Keratinocyte (primary cell): ENCODE results near the gene USP47. TPM values are rescaled to one million over a fixed set of nuclear protein-coding genes. Genes with fewer than 3 reads are reported as not detected.

Experiments
- DNase-seq: peaks from one replicate; pipeline ENCODE4 v3.0.0-alpha.2; 2011; ENCODE audit warnings: low read depth, missing footprints, low spot score
- FAIRE-seq: peaks from 2 replicates; lab custom pipeline; 2011; peaks lifted over from hg19 to GRCh38; lab: Jason Lieb, UNC
- H2AFZ ChIP-seq: 2 replicates; pipeline ENCODE4 v1.6.0; 2012; ENCODE audit warnings: low read length, control low read depth, inconsistent platforms; ENCODE audit not compliant: control insufficient read depth
- H3K27ac ChIP-seq: 2 replicates; pipeline ENCODE4 v1.5.1; 2011; ENCODE audit warnings: low read length; ENCODE audit not compliant: control insufficient read depth, insufficient read depth
- H3K27me3 ChIP-seq: 3 replicates; pipeline ENCODE4 v1.6.0; 2011; ENCODE audit warnings: low read length; ENCODE audit not compliant: control insufficient read depth, insufficient read depth; ENCODE audit errors: extremely low read depth
- H3K36me3 ChIP-seq, 2 experiments: 2 replicates in 1 of 2; 3 replicates in 1 of 2; pipeline ENCODE4 v1.5.1; 2011; ENCODE audit warnings: low read length in 2 of 2, mild to moderate bottlenecking in 1 of 2; ENCODE audit not compliant: control insufficient read depth in 2 of 2, insufficient read depth in 2 of 2; ENCODE audit errors: extremely low read depth in 1 of 2
- H3K4me1 ChIP-seq: 3 replicates; pipeline ENCODE4 v1.5.1; 2011; ENCODE audit warnings: low read length; ENCODE audit not compliant: control insufficient read depth, insufficient read depth; ENCODE audit errors: extremely low read depth
- H3K4me2 ChIP-seq: 3 replicates; pipeline ENCODE4 v1.6.0; 2011; ENCODE audit warnings: low read depth, low read length; ENCODE audit not compliant: control insufficient read depth, insufficient read depth; ENCODE audit errors: extremely low read depth
- H3K4me3 ChIP-seq, 3 experiments: fragments of 200-600 bp in 1 of 3; sonication (generic) in 1 of 3; 2 replicates in 2 of 3; 3 replicates in 1 of 3; pipeline ENCODE4 v1.5.1; 2011 to 2016; ENCODE audit warnings: low read length in 3 of 3, mild to moderate bottlenecking in 3 of 3, control low read depth in 2 of 3, inconsistent platforms in 1 of 3, low read depth in 1 of 3, mixed read lengths in 1 of 3, mixed run types in 1 of 3, moderate library complexity in 1 of 3; ENCODE audit not compliant: control insufficient read depth in 2 of 3, insufficient read depth in 2 of 3; ENCODE audit errors: extremely low read depth in 1 of 3
- H3K79me2 ChIP-seq: 2 replicates; pipeline ENCODE4 v1.6.0; 2012; ENCODE audit warnings: low read length; ENCODE audit not compliant: control insufficient read depth, insufficient read depth
- H3K9ac ChIP-seq: 3 replicates; pipeline ENCODE4 v1.6.0; 2011; ENCODE audit warnings: low read length; ENCODE audit not compliant: control insufficient read depth, insufficient read depth; ENCODE audit errors: extremely low read depth
- H3K9me1 ChIP-seq: 3 replicates; pipeline ENCODE4 v1.6.0; 2011; ENCODE audit warnings: low read length; ENCODE audit not compliant: control insufficient read depth, insufficient read depth; ENCODE audit errors: extremely low read depth
- H3K9me3 ChIP-seq: 2 replicates; pipeline ENCODE4 v1.5.1; 2012; ENCODE audit warnings: low read depth, low read length; ENCODE audit not compliant: control insufficient read depth
- H4K20me1 ChIP-seq: 3 replicates; pipeline ENCODE4 v1.6.0; 2011; ENCODE audit warnings: low read length; ENCODE audit not compliant: control insufficient read depth, insufficient read depth; ENCODE audit errors: extremely low read depth
- CTCF ChIP-seq, 3 experiments: IDR thresholded peaks in 1 of 3; conservative IDR thresholded peaks in 1 of 3; optimal IDR thresholded peaks in 1 of 3; 2 replicates in 2 of 3; 3 replicates in 1 of 3; pipeline versions ENCODE3 to v1.5.1; 2011; ENCODE audit warnings: low read length in 3 of 3, mild to moderate bottlenecking in 3 of 3, moderate library complexity in 2 of 3, control low read depth in 1 of 3, inconsistent platforms in 1 of 3; ENCODE audit not compliant: insufficient read depth in 2 of 3; ENCODE audit errors: extremely low read depth in 1 of 3
- EZH2 ChIP-seq: IDR thresholded peaks from one replicate; pipeline ENCODE4 v1.6.1; 2012; ENCODE audit warnings: inconsistent platforms, mild to moderate bottlenecking, low read length, moderate library complexity
- dilution Hi-C: fragments of 300-500 bp; cut with MboI; formaldehyde crosslinking; loops from one replicate; pipeline ENCODE4 v1.7.0; 2020; ENCODE audit warnings: low sequenced_read_pairs; ENCODE audit not compliant: extremely low pct_ligation_motif_present
- polyA plus RNA-seq, 5 experiments: library from polyadenylated mRNA; depleted of rRNA in 3 of 5; stranded (reverse) in 3 of 5; stranded (forward) in 1 of 5; unstranded in 1 of 5; fragments of >200 nt; gene quantifications; 1 replicate in 1 of 5; 2 replicates in 3 of 5; 3 replicates in 1 of 5; pipeline versions ENCODE4 v1.2.1 to v1.2.3, GENCODE V29; 2011 to 2012; ENCODE audit warnings: missing spikeins in 2 of 5, low read depth in 1 of 5, low replicate concordance in 1 of 5

USP47 gene
- polyA plus RNA-seq, 1 donor (not counting 4 experiments of a cell fraction or from before 2014, with no cell fraction given): 22.4 TPM

DNA sequence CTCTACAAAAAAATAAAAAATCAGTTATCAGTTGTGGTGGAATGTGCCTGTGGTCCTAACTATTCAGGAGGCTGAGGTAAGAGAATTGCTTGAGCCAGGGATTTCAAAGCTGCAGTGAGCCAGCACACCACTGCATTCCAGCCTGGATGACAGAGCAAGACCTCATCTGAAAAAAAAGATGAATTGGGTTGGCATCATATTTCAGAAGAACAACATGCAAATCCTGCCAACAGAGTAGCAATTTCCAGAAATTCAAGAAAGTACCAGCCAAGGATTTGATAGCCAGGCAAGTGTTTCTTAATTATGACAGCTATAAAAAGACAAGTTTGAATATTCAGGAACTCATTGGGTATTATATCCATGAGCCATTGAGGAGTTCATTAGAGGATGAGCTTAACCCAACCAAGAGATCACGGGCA is 75.2 kb downstream of the USP47 start:
- no peak for DNase-seq
- H3K79me2 ChIP-seq: no peaks in the 10 kb centered on the region
- no peaks in the 10 kb centered on the region for H3K9me3 ChIP-seq
- no peak overlapping the region for H3K9ac ChIP-seq
- H3K36me3 ChIP-seq: no peaks in the 10 kb centered on the region
- FAIRE-seq: peak; percentile 26
- no peaks in the 10 kb centered on the region for H3K27me3 ChIP-seq
- H3K4me3 ChIP-seq: no peak overlapping the region
- no peaks in the 10 kb centered on the region for H4K20me1 ChIP-seq
- H3K9me1 ChIP-seq: no peaks in the 10 kb centered on the region
- no peak for TF ChIP-seq EZH2
- TF ChIP-seq CTCF (optimal IDR thresholded peaks at IDR 0.05 in 1 of 3, IDR thresholded peaks at IDR 0.05 in 1 of 3, conservative IDR thresholded peaks at IDR 0.05 in 1 of 3; ENCODE audit: extremely low read depth in 1 of 3, insufficient read depth in 2 of 3, low read length in 3 of 3): no peak
- H2AFZ ChIP-seq: no peak overlapping the region
- dilution Hi-C loops: no loop called here
- H3K27ac ChIP-seq: no peak overlapping the region
- H3K4me2 ChIP-seq: no peak overlapping the region
- H3K4me1 ChIP-seq: peaks cover 5% of the 10 kb centered on the region

- no peak for DNase-seq
- H3K9me3 ChIP-seq: no peaks in the 10 kb centered on the region
- dilution Hi-C loops: no loop called here
- no peak overlapping the region for H3K9ac ChIP-seq
- no peaks in the 10 kb centered on the region for H3K79me2 ChIP-seq
- no peaks in the 10 kb centered on the region for H3K27me3 ChIP-seq
- no peak overlapping the region for H3K4me3 ChIP-seq
- TF ChIP-seq CTCF (optimal IDR thresholded peaks at IDR 0.05 in 1 of 3, IDR thresholded peaks at IDR 0.05 in 1 of 3, conservative IDR thresholded peaks at IDR 0.05 in 1 of 3; ENCODE audit: extremely low read depth in 1 of 3, insufficient read depth in 2 of 3, low read length in 3 of 3) (no peak), EZH2 (no peak)
- no peak overlapping the region for H2AFZ ChIP-seq
- peak; percentile 39 for FAIRE-seq
- no peaks in the 10 kb centered on the region for H3K9me1 ChIP-seq
- no peaks in the 10 kb centered on the region for H4K20me1 ChIP-seq
- no peaks in the 10 kb centered on the region for H3K4me1 ChIP-seq
- no peak overlapping the region for H3K27ac ChIP-seq
- H3K4me2 ChIP-seq: no peak overlapping the region
- no peaks in the 10 kb centered on the region for H3K36me3 ChIP-seq
These were observed 82.1 kb downstream of the USP47 start for GRCh38 chr11:11923828-11924227.
